Astrocyte (in vitro differentiated cells and primary cell): ENCODE data around the gene SEC24D.

ENCODE experiments used
- EZH2 ChIP-seq: IDR thresholded peaks from 2 replicates; pipeline ENCODE4 v1.6.1; 2012; ENCODE audit warnings: mild to moderate bottlenecking, low read length, inconsistent platforms; ENCODE audit not compliant: insufficient read depth
- TF ChIP-seq, protein P1 (sequence below): IDR thresholded peaks from 2 replicates; pipeline ENCODE4 v1.5.1; 2011; ENCODE audit warnings: low read depth, mild to moderate bottlenecking, inconsistent platforms, low read length, moderate library complexity; ENCODE audit not compliant: insufficient read depth

DNA sequence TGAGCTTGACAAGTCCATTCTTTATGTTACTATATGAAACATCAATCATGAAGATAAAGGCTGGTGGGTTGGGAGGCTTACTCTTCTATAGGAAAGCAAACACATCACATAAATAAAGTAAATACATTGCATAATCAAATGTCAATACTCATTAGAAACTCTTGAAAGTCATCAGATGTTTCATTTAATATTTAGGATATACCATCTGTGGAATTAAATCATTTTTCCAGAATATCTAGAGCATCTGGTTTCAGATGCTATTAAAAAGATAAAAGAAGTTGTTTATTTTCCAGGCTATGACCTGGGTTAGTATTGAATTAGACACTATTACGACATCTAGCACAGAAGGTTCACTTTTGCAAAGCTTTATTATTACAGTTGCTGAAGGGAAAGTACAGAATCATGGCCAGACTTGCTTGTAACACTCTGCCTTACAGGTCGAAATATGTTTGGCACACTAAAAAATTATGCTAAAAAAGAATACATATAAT, 78.1 kb downstream of the SEC24D start:
- TF ChIP-seq EZH2 = no peak
- TF ChIP-seq, protein P1, sequence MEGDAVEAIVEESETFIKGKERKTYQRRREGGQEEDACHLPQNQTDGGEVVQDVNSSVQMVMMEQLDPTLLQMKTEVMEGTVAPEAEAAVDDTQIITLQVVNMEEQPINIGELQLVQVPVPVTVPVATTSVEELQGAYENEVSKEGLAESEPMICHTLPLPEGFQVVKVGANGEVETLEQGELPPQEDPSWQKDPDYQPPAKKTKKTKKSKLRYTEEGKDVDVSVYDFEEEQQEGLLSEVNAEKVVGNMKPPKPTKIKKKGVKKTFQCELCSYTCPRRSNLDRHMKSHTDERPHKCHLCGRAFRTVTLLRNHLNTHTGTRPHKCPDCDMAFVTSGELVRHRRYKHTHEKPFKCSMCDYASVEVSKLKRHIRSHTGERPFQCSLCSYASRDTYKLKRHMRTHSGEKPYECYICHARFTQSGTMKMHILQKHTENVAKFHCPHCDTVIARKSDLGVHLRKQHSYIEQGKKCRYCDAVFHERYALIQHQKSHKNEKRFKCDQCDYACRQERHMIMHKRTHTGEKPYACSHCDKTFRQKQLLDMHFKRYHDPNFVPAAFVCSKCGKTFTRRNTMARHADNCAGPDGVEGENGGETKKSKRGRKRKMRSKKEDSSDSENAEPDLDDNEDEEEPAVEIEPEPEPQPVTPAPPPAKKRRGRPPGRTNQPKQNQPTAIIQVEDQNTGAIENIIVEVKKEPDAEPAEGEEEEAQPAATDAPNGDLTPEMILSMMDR = no peak
